Measurements from ENCODE around the gene ACTR3C.

The ACTR3C gene

DNA sequence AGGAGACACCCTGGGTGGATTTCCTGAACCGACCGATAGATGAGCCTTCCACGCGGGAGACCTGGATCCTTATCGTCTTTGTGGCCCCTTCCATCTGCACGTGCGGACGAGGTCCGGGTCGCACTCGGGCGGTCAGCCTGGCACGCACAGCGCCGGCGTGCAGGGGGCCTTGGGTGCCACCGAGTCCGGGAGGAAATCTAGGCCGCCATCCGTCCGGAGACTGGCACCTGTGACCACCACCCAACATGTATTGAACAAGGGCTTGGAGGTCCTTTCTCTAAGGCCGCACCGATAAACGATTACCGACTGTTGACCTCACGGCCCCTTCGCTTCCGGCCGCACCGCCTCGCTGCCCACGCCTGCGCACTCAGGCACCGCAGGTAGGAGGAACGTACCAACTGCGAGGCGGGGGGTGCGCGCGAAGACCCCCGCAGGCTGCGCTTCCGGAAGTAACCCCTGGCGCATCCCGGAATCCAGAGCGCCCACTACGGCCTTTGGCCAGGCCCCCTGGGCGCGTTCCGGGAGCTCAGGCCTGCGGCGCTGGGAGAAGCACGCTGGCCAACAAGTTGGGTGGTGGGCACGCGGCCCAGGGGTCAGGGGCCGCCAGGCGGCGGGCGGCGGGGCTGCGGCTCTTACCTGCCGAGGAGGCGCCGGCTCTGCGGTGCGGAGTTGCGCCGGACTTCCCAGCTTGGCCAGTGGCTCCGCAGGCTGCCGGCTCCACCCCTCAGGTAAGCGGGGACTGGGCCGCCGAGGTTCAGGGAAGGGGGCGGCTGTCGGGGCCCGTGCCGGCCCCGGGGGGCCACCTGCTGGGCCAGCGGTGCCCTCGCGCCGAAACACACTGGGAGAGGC lies at the start of gene ACTR3C, which contains the start of gene LRRC61:
ACTR3C (minus strand) TSS at position 713 of the 849 bp plus-strand sequence. CDS start 28,249 bp downstream, outside the sequence.
LRRC61 (plus strand) TSS at position 523 of the 849 bp plus-strand sequence. CDS start 13,507 bp downstream, outside the sequence.
- no peak for DNase-seq

DNA sequence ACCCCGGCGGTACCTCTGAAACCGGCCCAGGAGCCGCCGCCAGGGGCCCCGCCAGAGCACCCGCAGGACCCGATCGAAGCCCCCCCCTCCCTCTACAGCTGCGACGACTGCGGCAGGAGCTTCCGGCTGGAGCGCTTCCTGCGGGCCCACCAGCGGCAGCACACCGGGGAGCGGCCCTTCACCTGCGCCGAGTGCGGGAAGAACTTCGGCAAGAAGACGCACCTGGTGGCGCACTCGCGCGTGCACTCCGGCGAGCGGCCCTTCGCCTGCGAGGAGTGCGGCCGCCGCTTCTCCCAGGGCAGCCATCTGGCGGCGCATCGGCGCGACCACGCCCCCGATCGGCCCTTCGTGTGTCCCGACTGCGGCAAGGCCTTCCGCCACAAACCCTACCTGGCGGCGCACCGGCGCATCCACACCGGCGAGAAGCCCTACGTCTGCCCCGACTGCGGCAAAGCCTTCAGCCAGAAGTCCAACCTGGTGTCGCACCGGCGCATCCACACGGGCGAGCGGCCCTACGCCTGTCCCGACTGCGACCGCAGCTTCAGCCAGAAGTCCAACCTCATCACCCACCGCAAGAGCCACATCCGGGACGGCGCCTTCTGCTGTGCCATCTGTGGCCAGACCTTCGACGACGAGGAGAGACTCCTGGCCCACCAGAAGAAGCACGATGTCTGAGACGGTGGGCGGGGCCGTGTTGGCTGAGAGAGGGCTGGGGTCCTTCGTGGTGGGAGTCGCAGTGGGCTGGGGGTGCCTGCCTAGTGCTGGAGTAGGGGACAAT lies 49.1 kb upstream of the ACTR3C start:
- DNase-seq = no peak

DNA sequence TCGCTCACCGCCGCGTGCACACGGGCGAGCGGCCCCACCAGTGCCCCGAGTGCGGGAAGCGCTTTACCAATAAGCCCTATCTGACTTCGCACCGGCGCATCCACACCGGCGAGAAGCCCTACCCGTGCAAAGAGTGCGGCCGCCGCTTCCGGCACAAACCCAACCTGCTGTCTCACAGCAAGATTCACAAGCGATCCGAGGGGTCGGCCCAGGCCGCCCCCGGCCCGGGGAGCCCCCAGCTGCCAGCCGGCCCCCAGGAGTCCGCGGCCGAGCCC lies 48.6 kb upstream of the ACTR3C start:
- DNase-seq = no peak

DNA sequence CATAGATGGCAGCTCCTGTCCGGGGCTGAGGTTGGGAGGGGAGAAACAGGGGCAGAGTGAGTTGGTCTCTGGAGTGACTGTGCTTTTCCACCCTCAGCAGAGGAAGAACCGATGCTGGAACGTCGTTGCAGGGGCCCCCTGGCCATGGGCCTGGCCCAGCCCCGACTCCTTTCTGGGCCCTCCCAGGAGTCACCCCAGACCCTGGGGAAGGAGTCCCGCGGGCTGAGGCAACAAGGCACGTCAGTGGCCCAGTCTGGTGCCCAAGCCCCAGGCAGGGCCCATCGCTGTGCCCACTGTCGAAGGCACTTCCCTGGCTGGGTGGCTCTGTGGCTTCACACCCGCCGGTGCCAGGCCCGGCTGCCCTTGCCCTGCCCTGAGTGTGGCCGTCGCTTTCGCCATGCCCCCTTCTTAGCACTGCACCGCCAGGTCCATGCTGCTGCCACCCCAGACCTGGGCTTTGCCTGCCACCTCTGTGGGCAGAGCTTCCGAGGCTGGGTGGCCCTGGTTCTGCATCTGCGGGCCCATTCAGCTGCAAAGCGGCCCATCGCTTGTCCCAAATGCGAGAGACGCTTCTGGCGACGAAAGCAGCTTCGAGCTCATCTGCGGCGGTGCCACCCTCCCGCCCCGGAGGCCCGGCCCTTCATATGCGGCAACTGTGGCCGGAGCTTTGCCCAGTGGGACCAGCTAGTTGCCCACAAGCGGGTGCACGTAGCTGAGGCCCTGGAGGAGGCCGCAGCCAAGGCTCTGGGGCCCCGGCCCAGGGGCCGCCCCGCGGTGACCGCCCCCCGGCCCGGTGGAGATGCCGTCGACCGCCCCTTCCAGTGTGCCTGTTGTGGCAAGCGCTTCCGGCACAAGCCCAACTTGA lies 48.0 kb upstream of the ACTR3C start:
- no peak for DNase-seq

DNA sequence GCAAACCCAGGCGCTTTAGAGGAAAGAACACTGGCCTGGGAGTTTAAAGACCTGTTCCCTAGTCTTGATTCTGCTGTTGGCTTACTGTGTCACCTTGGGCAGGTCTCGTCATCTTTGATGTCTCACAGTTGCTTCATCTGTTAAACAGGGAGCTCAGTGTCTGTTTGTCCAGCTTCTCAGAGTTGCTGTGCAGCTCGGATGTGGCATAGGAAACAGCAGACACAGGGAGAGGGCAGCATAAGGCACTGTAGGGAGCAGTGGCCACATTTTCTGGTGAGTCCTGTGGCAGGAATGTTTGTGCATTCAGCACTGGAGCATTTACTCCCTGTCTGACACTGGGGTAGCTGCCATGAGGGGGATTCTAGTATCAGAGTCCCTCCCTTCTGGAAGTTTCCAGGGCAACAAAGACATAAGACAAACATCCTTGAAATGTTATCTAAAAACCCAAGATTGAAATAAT lies 47.3 kb upstream of the ACTR3C start:
- no peak for DNase-seq

DNA sequence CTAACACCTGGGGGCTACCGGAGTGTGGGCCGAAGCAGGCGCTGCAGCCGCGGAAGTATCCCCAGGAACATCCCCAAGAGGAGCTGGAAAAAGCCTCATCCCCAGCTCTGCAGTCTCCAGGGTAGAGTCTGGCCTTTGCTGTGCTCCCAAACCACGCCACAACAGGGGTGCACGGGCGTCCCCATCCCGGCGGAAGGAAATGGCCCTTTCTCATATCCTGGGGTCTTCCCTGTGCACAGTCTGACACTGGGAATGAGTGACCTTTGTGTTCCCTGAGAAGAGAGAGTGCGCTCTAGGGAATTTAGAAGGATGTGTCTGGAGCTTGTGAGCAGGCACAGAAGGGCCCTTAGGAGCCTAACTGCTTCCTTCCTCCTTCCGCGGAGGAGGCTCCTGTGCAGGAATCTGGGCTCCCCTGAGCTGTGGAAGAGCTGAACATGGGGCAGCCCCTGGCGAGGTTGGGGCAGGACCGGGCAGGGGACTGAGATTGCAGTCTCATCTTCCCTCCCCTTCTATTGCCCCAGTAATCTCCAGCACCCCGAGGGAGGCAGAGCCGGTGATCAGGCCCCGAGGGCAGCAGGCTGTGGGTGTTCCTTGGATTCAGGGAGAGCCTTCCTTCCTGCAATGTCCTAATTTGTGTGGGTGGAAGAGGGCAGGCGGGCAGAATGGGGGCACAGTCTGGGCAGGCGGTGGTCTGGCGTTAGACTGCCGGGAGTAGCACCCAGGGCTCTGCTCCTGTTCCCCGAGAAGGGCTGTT lies 46.6 kb upstream of the ACTR3C start:
- no peak for DNase-seq

DNA sequence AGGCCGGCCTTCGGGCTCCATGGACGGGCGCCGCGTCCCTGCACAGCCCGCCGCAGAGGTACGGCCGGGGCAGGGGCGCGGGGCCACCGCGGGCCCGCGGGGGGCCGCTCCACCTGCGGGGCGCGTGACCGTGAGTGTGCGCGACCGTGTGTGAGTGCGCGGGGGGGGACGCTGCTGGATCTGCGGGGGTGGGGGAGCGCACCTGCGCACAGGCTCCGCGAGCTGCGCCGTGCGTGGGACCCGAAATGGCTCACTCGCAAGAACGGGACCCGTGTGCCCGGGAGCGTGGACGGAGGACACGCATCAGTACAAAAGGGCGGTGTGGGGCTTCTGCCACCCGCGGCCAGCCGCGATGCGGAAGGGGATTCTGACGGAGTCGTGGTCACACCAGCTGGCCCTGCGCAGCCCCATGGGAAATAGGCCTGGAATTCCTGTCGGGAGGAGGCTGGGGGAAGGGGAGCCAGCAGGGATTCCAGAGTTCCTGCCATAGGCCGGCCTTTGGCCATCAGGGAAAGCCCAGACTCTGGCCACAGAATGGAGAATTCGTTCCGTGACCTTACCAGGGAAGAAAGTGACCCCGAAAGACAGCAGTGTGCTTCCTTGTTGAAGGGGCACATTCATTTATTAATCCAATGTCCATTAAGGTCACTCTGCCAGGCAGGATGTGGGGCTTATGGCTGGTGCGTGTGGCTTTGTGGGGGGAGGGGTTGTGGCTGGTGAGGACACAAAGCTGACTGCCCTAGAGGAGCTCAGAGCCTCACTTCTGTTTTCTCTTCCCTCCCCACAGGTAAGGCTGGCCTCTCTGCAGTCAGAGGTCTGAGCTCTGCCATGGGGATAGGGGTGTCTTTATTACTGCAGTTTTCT lies 45.8 kb upstream of the ACTR3C start:
- DNase-seq = no peak

DNA sequence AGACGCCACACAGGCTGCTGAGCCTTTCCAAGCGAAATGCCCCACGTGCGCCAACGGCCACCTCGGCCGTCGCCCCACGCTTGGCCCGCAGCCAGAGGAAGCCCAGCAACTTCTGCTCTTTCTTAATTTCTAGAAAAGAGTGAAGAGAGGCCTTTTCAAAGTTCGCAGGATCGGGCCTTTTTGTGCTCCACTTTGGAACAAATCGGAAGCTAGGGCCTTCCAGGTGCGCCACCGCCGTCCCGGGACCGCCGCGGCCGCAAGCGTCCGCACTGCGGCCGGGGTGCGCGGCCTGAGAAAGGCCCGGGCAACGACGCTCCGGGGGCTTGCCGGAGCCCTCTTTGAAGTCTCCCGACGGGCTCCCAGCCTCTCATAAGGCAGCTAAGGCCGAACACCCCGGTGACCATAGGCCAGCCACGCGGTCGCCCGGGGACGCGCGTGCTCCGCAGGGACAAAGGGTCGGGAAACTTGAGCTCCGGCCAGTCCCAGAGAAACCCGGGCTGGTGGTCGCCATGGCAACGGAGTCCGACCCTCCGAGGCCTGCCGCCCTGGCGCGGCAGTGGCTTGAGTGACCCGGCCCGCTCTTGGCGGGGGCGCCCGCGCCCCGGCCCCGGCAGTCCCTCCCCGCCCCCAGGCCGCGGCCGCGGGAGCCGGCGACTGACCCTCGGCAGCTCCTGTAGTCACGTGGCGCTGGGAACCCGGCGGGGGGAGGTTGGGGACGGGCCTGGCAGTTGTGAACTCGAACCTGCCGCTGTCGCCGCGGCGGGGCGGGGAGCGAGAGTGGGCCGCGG lies 44.9 kb upstream of the ACTR3C start, which contains the start of gene REPIN1:
REPIN1 (plus strand) TSS at position 727 of the 788 bp plus-strand sequence. CDS start 890 bp downstream, outside the sequence.
- DNase-seq = no peak

DNA sequence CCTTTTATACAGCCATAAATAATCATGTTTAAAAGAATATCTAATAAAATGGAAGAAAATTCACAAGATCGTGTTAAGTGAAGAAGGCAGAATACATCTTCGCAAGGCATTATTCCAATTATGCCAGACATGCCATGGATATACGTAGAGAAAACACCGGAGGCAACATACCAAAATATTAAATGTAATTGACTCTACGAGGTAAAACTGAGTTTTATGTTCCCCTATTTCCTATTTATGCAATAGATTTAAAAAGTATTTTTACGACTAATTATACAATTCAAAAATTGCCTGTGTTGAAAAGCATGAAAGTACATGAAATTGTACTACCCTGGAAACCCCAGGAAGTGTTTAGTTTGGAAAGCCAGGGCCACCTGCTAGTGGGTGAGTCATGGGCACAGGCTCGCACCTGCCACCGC lies 44.3 kb upstream of the ACTR3C start:
- no peak for DNase-seq

DNA sequence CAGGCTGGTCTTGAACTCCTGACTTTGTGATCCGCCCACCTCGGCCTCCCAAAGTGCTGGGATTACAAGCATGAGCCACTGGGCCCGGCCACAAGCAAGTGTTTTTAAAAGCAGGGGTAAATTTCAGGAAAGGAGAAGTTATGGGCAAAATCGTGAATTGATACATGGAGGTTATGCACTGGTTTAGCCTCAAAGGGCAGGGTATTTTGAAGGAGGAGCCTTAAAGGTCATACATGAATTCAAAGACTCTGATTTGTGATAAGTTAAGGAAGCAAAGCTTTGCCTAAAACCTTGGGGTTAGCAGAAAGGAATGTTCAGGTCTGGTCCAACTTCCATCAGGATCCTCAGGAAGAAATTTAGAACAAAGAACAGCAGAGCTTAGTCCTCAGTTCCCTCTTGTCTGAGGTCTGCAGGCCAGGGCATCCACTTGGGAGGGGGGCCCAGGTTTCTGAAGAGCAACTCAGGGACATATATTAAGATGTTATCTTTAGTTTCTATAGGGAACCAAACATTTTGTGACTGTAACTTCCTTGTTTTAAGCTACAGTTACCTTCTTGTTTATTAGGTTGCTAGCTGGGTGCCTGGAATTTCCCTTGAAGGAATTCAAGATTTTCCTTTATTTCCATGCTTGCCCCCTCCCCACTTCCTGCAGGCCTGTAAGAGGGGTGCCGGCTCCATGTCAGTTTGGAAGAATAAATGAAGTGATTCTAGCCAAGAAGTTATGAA lies 42.5 kb upstream of the ACTR3C start:
- no peak for DNase-seq

DNA sequence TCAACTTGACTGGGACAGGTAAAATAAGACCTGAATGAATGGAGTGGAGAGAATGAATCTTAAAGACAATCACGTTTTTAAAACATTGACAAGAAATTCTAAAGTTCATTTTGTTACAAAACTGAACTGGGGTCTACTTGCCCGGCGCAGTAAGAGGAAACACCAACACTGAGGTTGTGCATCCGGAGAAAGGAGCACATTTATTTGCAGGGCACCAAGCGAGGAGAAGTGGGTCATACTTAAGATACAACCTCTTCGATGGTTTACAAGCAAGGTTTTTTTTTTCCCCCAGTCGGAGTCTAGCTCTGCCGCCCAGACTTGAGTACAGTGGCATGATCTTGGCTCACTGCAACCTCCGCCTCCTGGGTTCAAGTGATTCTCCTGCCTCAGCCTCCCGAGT lies 41.8 kb upstream of the ACTR3C start:
- no peak for DNase-seq

DNA sequence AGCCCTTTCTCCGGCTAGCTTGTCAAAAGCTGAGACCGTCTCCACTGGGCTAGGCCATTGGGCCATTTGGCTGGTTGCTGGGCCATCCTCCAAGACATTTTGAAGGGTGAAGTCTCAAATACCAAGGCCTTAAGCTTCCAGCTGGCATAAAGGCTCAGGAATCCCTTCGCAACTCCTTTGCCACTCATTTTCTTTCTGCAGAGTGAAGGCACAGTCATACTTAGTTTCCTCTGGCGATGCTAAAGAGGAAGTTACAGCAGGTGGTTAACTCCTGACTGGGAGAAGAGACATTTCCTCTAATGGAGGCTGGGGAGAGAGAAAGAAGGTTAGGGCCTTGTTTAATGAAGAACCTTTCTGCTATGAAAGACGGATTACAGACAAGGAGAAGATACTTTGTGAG lies 40.5 kb upstream of the ACTR3C start:
- DNase-seq = no peak

DNA sequence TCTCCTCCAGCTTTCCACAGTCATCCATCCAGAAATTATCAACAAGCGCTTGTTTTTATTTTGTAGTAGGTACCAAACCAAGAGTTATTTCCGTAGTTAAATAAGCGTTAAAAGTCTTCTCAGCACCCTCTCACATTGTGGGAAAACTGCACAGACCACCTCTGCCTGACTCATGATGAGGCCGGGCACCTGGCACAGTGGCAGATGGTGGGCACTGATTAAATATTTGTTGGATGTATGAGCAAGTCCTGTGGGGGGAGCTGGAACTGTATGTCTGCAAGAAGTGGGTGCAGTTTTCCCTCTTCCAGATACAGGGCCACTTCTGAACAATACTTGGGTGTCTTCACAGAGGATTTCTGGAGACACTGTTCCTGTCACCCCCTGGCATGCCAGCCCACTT lies 40.0 kb upstream of the ACTR3C start:
- no peak for DNase-seq

DNA sequence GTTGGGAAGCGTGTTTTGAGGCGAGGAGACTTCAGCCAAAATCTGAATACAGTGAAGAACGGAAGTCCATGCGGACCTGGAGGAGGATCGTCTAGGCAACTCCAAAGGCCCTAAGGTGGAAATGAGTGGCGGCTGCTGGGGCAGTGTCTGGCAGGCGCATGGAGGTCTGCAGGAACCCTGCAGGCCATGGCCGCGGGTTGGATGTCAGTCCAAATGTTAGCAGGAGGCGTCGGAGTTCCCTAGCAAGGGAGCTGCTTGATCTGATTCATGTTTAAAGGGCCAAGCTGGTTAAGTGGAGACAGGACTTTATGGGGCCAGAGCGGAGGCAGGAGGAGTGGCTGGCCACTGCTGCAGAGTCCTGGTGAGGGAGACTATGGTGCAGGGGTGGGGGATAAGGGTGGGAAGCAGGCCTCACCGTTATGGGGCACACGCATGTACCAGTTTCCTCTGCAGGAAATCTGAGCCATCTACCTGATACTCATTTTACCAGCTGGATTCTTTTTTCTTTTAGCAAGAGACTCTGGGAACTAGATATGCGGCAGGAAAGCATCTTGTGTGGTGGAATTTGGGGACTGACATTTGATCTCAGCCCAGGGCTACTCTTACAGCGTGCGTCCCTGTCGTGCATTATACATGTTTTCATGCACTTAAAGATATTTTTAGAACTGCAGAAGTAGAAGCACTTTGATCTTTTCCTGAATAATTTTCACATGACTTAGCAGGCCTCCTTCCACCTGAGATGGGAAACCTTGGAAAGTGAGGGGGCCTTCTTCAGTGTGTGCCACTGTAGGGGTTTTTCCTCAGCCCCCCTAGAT lies 38.7 kb upstream of the ACTR3C start:
- no peak for DNase-seq

DNA sequence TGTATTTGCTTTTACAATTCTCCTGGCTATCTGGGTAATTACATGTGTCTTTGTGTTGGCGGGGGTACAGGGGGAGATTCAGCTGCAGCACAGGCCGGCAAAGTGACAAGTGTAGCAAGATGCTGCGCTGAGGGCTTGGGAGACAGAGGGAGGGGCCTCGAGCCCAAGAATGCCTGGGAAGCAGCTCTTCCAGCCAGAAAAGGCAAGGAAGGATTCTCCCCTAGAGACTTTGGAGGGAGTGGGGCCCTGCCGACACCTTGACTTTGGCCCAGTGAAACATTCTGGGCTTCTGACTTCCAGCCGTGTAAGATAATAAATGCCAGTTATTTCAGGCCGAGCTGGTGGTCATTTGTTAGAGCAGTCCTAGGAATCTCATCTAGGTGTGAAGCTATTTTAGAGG lies 38.1 kb upstream of the ACTR3C start:
- DNase-seq = no peak

DNA sequence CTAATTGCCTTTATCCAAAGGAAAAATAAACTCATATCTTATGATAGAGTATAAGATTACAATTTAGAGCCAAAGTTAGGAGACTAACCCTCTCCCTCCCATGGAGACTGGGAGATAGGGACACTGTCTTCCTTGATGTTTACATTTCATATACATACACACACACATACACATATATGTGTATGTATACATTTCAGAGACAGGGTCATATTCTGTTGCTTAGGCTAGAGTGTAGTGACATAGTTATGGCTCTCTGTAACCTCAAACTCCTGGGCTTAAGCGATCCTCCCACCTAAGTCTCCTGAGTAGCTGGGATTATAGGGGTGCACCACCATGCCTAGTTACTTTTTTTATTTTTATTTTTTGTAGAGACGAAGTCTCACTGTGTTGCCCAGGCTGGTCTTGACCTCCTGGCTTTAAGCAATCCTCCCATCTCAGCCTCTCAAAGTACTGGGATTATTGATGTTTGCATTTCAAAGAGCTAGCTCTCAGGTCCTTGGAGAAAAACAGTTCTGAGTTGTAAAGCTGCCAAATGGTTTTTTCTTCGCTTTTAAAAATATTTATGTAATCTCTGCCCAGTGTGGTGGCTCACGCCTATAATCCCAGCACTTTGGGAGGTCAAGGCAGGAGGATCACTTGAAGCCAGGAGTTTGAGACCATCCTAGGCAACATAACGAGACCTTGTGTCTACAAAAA lies 37.2 kb upstream of the ACTR3C start:
- DNase-seq = no peak

DNA sequence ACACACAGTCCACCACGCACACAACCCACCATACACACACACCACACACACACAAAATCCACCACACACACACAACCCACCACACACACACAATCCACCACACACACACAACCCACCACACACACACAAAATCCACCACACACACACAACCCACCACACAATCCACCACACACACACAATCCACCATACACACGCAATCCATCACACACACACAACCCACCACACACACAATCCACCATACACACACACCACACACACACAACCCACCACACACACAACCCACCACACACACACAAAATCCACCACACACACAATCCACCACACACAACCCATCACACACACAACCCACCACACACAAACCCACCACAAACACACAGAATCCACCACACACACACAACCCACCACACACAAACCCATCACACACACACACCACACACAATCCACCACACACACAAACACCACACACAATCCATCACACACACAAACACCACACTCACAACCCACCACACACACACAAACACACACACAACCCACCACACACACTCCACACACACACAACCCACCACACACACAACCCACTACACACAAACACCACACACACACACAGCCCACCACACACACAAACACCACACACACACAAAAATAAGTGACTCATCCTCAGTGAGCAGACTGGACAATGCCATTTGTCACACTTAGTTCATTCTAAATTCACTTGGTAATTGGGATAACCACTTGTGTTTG lies 36.4 kb upstream of the ACTR3C start:
- no peak for DNase-seq

Data from cortex of kidney (tissue), 1 donor.